DOHH2 (cell line): ENCODE data around the gene ALOX5AP.

Experiments used
- CTCF ChIP-seq: fragments of 200-600 bp; sonication (generic); IDR thresholded peaks from one replicate; pipeline ENCODE4 v1.5.1; 2014; ENCODE audit warnings: antibody characterized with exemption, mild to moderate bottlenecking, low read depth, low read length; ENCODE audit not compliant: poor library complexity, severe bottlenecking
- EZH2phosphoT487 ChIP-seq: fragments of 200-600 bp; sonication (generic); IDR thresholded peaks from 2 replicates; pipeline ENCODE4 v1.6.1; 2017; ENCODE audit warnings: borderline replicate concordance, mild to moderate bottlenecking, antibody characterized with exemption, low read length, moderate library complexity, mixed read lengths

GRCh38 chr13:30759748-30760147 lies 24.4 kb downstream of the ALOX5AP start:
- TF ChIP-seq CTCF (no peak), EZH2phosphoT487 (no peak)
